OCI-LY7 (cell line): ENCODE results near the gene CLDN20.

Experiments used
- EZH2phosphoT487 ChIP-seq: fragments of 200-600 bp; sonication (generic); IDR thresholded peaks from 2 replicates; pipeline ENCODE4 v1.6.1; 2018; ENCODE audit warnings: low read depth, borderline replicate concordance, mild to moderate bottlenecking, mixed run types, antibody characterized with exemption, low read length, moderate library complexity, mixed read lengths
- TF ChIP-seq, protein P1 (sequence below): fragments of 200-600 bp; sonication (generic); conservative IDR thresholded peaks from 2 replicates; pipeline ENCODE4 v1.5.1; 2014; ENCODE audit warnings: mild to moderate bottlenecking, antibody characterized with exemption, low read length, moderate library complexity, mixed read lengths

GRCh38 chr6:155234167-155234566, 29.6 kb upstream of the CLDN20 start:
- TF ChIP-seq, protein P1, sequence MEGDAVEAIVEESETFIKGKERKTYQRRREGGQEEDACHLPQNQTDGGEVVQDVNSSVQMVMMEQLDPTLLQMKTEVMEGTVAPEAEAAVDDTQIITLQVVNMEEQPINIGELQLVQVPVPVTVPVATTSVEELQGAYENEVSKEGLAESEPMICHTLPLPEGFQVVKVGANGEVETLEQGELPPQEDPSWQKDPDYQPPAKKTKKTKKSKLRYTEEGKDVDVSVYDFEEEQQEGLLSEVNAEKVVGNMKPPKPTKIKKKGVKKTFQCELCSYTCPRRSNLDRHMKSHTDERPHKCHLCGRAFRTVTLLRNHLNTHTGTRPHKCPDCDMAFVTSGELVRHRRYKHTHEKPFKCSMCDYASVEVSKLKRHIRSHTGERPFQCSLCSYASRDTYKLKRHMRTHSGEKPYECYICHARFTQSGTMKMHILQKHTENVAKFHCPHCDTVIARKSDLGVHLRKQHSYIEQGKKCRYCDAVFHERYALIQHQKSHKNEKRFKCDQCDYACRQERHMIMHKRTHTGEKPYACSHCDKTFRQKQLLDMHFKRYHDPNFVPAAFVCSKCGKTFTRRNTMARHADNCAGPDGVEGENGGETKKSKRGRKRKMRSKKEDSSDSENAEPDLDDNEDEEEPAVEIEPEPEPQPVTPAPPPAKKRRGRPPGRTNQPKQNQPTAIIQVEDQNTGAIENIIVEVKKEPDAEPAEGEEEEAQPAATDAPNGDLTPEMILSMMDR = no peak
- TF ChIP-seq EZH2phosphoT487 = no peak
